Measurements from ENCODE around the gene ADAMTS19.
"Not testable (repeated sequence)": the region's sequence is repeated elsewhere in the genome, so short reads cannot be mapped to it uniquely, and the experiment has no call there.

ADAMTS19 gene

DNA sequence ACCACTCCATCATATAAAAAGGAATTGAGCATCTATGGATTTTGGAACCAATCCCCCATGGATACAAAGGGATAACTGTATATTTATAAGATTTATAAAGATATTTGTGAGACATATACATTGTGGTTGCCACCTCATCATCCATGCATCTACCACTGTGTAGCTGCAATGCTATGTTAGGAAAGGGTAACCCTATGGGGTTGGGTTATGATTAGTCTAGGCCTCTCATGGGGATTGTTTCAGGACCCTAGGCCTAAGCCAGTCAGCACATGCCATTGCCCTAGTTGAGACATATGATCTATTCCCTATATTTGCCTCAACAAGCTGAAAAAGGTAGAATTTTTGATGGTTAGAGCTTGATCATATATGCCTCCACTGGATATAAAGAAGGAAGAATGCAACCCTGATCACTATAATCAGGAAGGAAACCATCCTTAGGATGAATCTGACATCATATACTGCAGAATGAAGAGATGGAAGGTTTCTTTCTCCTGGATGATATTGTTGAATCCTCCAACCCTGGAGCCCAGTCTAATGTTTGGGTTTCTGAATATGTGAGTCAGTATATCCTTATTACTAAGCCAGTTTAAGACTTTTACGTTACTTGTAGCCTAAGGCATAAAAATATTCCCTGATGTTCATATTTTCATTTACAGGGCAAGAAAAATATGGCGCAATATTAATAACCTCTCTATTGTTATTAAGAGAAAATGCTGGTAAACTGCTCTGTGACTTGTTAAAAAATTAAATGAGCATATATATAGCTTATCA lies 94.2 kb downstream of the ADAMTS19 start:
- DNase-seq (ENCODE audit: low spot score in 2 of 2) = no peak
- no peak for ATAC-seq (replicated peaks; ENCODE audit: extremely low read depth, poor library complexity, severe bottlenecking)
- H3K36me3 Mint-ChIP-seq (ENCODE audit: insufficient read depth) = no peaks in the 10 kb centered on the region
- H3K4me3 Mint-ChIP-seq = no peak overlapping the region
- H3K4me1 Mint-ChIP-seq = no peaks in the 10 kb centered on the region
- H3K27me3 Mint-ChIP-seq = no peaks in the 10 kb centered on the region
- no peak overlapping the region for H3K27ac Mint-ChIP-seq (ENCODE audit: low read depth)
- no peaks in the 10 kb centered on the region for H3K9me3 Mint-ChIP-seq

DNA sequence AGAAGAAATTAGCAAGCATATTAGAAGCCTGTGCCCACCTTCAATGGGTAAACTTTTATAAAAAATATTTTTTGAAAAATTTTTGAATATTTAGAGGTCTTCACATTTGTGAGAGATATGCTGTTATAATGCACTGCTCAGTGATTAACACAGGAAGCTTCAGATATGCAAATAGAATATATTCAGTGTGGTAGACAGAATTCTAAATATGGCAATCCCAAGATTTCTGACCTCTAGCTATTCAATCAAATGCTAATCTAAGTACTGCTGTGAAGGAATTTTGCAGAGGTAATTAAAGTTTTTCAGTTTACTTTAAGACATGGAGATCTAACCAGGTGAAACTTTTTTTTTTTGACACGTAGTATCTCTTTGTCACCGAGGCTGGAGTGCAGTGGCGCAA lies 103.5 kb downstream of the ADAMTS19 start:
- no peak overlapping the region for H3K27ac Mint-ChIP-seq (ENCODE audit: low read depth)
- H3K36me3 Mint-ChIP-seq (ENCODE audit: insufficient read depth) = no peaks in the 10 kb centered on the region
- H3K27me3 Mint-ChIP-seq = no peaks in the 10 kb centered on the region
- no peaks in the 10 kb centered on the region for H3K4me1 Mint-ChIP-seq
- no peak overlapping the region for H3K4me3 Mint-ChIP-seq
- ATAC-seq (replicated peaks; ENCODE audit: extremely low read depth, poor library complexity, severe bottlenecking) (no peak), DNase-seq (ENCODE audit: low spot score in 2 of 2) (no peak)
- H3K9me3 Mint-ChIP-seq = peaks cover 6% of the 10 kb centered on the region

DNA sequence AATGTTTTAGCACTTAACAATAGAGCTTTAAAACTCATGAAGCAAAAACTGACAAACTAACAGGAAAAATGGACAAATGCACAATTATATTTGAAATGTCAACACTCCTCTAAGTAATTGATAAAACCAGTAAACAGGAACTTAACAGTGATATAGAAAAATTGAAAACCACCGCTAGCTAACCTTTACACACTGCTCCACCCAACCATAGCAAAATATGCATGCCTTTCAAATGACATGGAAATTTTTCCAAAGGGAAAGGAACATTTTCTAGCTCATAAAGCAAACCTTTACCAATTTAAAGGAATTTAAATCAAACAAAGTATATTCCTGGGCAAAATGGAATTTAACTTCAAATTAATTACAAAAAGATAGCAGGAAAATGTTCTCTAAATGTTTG lies 109.2 kb downstream of the ADAMTS19 start:
- Mint-ChIP-seq H3K4me3 (no peak overlapping the region), H3K27ac (ENCODE audit: low read depth) (no peak overlapping the region), H3K4me1 (no peaks in the 10 kb centered on the region), H3K36me3 (ENCODE audit: insufficient read depth) (no peaks in the 10 kb centered on the region), H3K27me3 (no peaks in the 10 kb centered on the region), H3K9me3 (peaks cover 9% of the 10 kb centered on the region)
- DNase-seq (ENCODE audit: low spot score in 2 of 2) = no peak
- no peak for ATAC-seq (replicated peaks; ENCODE audit: extremely low read depth, poor library complexity, severe bottlenecking)

DNA sequence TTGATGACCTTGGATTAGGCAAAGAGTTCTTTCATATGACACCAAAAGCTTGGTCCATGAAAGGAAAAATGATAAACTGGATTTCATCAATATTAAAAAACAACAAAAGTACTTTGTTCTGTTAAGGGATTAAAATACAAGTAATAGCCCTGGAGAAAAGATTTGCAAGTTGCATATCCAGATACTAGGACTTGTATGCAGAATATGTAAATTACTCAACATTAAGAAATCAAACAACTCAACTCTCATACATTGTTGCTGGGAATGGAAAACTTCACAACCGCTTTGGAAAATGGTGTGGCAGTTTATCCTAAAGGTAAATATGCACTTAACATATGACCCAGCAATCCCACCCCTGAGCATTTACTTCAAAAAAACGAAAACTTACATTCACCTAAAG lies 112.0 kb downstream of the ADAMTS19 start:
- ATAC-seq (replicated peaks; ENCODE audit: extremely low read depth, poor library complexity, severe bottlenecking) = no peak
- Mint-ChIP-seq H3K4me1 (no peaks in the 10 kb centered on the region), H3K27ac (ENCODE audit: low read depth) (no peak overlapping the region), H3K9me3 (peaks cover 11% of the 10 kb centered on the region), H3K4me3 (no peak overlapping the region), H3K27me3 (no peaks in the 10 kb centered on the region), H3K36me3 (ENCODE audit: insufficient read depth) (no peaks in the 10 kb centered on the region)
- DNase-seq (ENCODE audit: low spot score in 2 of 2) = no peak

DNA sequence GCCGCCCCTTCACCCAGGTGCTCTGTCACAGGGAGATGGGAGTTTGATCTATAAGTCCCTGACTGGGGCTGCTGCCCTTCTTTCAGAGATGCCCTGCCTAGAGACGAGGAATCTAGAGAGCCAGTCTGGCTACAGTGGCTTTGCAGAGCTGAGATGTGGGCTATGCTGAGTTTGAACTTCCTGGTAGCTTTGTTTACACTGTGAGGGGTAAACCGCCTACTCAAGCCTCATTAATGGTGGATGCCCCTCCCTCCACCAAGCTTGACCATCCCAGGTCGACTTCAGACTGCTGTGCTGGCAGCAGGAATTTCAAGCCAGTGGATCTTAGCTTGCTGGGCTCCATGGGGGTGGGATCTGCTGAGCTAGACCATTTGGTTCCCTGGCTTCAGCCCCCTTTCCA lies 124.4 kb downstream of the ADAMTS19 start:
- peaks cover 21% of the 10 kb centered on the region for H3K9me3 Mint-ChIP-seq
- not testable (repeated sequence) for H3K4me3 Mint-ChIP-seq; H3K27ac Mint-ChIP-seq (ENCODE audit: low read depth); H3K4me1 Mint-ChIP-seq; H3K36me3 Mint-ChIP-seq (ENCODE audit: insufficient read depth); ATAC-seq (replicated peaks; ENCODE audit: extremely low read depth, poor library complexity, severe bottlenecking); H3K27me3 Mint-ChIP-seq; DNase-seq (ENCODE audit: low spot score in 2 of 2)

DNA sequence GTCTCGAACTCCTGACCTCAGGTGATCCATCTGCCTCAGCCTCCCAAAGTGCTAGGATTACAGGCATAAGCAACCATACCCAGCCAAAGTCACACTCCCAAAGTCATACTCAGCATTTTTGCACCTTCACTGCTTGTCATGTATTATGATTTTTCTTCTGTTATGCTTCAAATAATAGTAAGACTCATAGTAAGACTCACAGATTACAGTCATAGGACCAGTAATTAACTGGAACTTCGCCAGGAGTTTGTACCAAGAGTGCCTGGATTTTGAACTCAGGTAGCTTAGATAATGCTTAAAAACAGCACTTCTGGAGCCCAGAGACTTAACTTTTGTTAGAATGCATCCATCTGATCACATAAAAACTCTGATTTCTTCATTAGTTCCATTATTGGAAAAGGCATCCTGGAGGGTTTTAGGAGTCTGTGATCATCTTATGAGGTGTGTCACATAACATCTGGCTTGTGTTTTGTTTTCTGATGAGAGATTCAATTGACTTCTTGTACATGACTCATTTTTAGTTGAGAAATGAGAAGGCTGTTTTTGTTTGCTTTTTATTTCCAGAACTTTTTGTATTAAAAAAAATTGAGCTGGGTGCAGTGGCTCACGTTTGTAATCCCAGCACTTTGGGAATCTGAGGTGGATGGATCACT lies 131.5 kb downstream of the ADAMTS19 start:
- Mint-ChIP-seq H3K9me3 (no peaks in the 10 kb centered on the region), H3K4me1 (no peaks in the 10 kb centered on the region), H3K36me3 (ENCODE audit: insufficient read depth) (no peaks in the 10 kb centered on the region), H3K27ac (ENCODE audit: low read depth) (no peak overlapping the region), H3K27me3 (no peaks in the 10 kb centered on the region), H3K4me3 (no peak overlapping the region)
- no peak for ATAC-seq (replicated peaks; ENCODE audit: extremely low read depth, poor library complexity, severe bottlenecking)
- no peak for DNase-seq (ENCODE audit: low spot score in 2 of 2)

DNA sequence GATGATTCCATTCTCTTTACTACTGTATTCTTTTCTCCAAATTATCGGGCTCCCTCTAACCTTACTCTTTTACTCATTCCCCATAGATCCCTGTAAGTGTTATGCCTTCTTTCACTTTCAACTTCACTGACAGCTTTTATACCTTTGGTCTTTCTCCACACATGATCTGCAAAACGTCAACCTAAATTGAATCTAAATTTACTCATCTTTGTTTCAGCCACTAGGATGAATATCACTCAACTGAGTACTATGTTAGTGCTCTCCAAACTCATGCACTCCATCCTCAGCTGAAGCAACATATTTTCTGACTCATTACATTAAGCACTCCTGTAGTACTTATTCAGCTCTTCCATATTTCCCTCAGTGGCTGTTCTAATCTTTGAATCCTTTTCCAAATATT lies 133.4 kb downstream of the ADAMTS19 start:
- Mint-ChIP-seq H3K36me3 (ENCODE audit: insufficient read depth) (no peaks in the 10 kb centered on the region), H3K27me3 (no peaks in the 10 kb centered on the region), H3K27ac (ENCODE audit: low read depth) (no peak overlapping the region), H3K4me3 (no peak overlapping the region), H3K4me1 (no peaks in the 10 kb centered on the region), H3K9me3 (no peaks in the 10 kb centered on the region)
- no peak for DNase-seq (ENCODE audit: low spot score in 2 of 2)
- ATAC-seq (replicated peaks; ENCODE audit: extremely low read depth, poor library complexity, severe bottlenecking) = no peak

DNA sequence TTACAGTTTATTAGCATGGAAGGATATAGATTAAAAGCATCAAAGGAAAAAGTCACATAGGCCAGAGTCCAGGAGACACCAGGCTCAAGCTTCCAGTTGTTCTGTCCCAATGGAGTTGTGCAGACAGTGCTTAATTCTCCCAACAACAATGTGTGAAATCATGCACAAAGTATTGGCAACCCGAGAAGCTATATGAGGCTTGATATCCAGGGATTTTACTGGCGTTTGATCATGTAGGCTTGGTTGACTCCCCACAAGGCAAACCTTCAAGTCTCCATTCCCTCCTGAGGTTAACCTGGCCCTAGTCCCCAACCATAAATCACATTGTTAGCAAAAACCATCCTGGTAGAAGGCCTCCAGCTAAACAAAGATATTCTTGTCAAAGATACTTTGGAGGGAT lies 141.5 kb downstream of the ADAMTS19 start:
- Mint-ChIP-seq H3K27me3 (no peaks in the 10 kb centered on the region), H3K4me3 (no peak overlapping the region), H3K27ac (ENCODE audit: low read depth) (no peak overlapping the region), H3K36me3 (ENCODE audit: insufficient read depth) (peaks cover 1% of the 10 kb centered on the region), H3K4me1 (no peaks in the 10 kb centered on the region), H3K9me3 (peaks cover 6% of the 10 kb centered on the region)
- ATAC-seq (replicated peaks; ENCODE audit: extremely low read depth, poor library complexity, severe bottlenecking) (no peak), DNase-seq (ENCODE audit: low spot score in 2 of 2) (no peak)

DNA sequence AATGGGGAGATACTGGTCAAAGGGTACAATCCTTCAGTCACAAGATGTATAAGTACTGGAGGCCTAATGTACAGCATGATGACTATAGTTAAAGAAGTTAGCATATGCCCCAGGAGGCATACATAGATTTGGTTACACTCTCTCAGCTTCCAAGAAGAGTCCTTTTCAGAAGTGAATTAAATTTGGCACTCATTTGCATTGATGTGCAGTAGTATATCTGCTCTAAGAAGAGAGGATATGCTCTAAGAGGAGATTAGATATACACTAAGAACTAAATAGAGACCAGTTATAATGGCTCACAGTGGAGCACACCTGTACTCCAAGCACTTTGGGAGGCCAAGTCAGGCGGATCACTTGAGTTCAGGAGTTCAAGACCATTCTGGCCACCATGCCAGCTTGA lies 148.3 kb downstream of the ADAMTS19 start:
- no peak for DNase-seq (ENCODE audit: low spot score in 2 of 2)
- no peak for ATAC-seq (replicated peaks; ENCODE audit: extremely low read depth, poor library complexity, severe bottlenecking)
- H3K9me3 Mint-ChIP-seq = peaks cover 11% of the 10 kb centered on the region
- no peaks in the 10 kb centered on the region for H3K36me3 Mint-ChIP-seq (ENCODE audit: insufficient read depth)
- H3K27ac Mint-ChIP-seq (ENCODE audit: low read depth) = no peak overlapping the region
- no peaks in the 10 kb centered on the region for H3K4me1 Mint-ChIP-seq
- H3K4me3 Mint-ChIP-seq = no peak overlapping the region
- no peaks in the 10 kb centered on the region for H3K27me3 Mint-ChIP-seq

DNA sequence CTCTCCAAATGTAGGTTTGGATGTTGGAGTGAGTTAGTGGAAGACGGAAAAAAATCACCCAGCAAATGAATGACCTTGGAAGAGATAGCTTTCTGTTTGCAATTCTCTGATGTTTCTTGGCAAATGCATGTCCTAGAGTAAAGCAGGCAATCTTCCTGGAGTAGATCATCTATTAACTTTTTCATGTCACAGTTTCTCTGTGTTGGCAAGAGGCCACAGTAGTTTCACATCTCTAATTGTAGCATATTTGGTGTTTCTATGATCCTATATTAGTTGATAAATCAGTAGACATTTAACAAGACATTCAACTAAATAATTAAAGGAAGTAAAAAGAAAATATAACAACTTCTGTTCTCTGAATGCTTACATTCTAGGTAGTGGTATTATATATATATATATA lies 149.6 kb downstream of the ADAMTS19 start:
- no peak for DNase-seq (ENCODE audit: low spot score in 2 of 2)
- no peaks in the 10 kb centered on the region for H3K27me3 Mint-ChIP-seq
- no peaks in the 10 kb centered on the region for H3K4me1 Mint-ChIP-seq

DNA sequence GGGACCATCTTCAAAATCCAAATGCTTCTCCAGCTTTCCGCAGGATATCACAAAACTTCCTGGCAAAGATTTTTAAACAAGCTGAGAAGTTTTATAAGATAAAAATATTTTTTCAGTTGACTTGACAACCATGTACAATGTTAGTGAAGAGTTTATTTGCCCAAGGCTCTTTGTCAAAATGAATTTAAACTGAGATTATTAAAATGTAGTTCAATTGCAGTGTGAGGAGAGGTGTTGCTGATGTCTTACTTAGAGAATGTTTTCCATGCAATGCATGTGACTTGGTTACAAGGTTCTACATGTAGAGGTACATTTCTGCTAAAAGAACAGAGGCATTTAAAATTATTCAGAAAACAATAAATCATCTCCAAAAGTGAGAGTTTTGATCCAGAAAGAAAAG lies 156.4 kb downstream of the ADAMTS19 start:
- H3K27me3 Mint-ChIP-seq = no peaks in the 10 kb centered on the region
- H3K4me1 Mint-ChIP-seq = no peaks in the 10 kb centered on the region
- no peak overlapping the region for H3K4me3 Mint-ChIP-seq
- H3K36me3 Mint-ChIP-seq (ENCODE audit: insufficient read depth) = no peaks in the 10 kb centered on the region
- H3K9me3 Mint-ChIP-seq = no peaks in the 10 kb centered on the region
- ATAC-seq (replicated peaks; ENCODE audit: extremely low read depth, poor library complexity, severe bottlenecking) (no peak), DNase-seq (ENCODE audit: low spot score in 2 of 2) (no peak)
- H3K27ac Mint-ChIP-seq (ENCODE audit: low read depth) = no peak overlapping the region

More for the DNA sequence above, 149.6 kb downstream of the ADAMTS19 start:
- no peak overlapping the region for H3K4me3 Mint-ChIP-seq
- H3K36me3 Mint-ChIP-seq (ENCODE audit: insufficient read depth) = no peaks in the 10 kb centered on the region
- ATAC-seq (replicated peaks; ENCODE audit: extremely low read depth, poor library complexity, severe bottlenecking) = no peak
- no peak overlapping the region for H3K27ac Mint-ChIP-seq (ENCODE audit: low read depth)
- H3K9me3 Mint-ChIP-seq = peaks cover 11% of the 10 kb centered on the region

DNA sequence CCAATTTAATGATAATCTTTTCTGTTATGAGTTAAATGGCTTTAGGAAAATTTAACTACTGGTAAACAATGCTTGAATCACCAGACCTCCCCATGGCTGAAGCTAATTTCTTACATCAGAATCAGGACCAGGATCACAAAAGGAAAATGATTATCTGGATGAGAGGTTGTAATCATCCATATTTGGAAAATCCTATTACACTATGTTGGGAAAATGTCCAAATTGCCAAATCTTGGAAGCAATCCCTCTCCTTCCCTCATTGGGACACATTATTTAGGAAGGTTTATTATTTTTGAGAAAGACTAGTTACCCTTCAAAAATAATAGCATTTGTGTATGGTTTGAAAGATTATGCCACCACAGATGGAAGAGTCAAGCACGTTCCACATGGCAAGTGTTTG lies 157.1 kb downstream of the ADAMTS19 start:
- H3K27ac Mint-ChIP-seq (ENCODE audit: low read depth) = no peak overlapping the region
- H3K4me3 Mint-ChIP-seq = no peak overlapping the region
- ATAC-seq (replicated peaks; ENCODE audit: extremely low read depth, poor library complexity, severe bottlenecking) (no peak), DNase-seq (ENCODE audit: low spot score in 2 of 2) (no peak)
- no peaks in the 10 kb centered on the region for H3K9me3 Mint-ChIP-seq
- no peaks in the 10 kb centered on the region for H3K27me3 Mint-ChIP-seq
- no peaks in the 10 kb centered on the region for H3K36me3 Mint-ChIP-seq (ENCODE audit: insufficient read depth)
- no peaks in the 10 kb centered on the region for H3K4me1 Mint-ChIP-seq

DNA sequence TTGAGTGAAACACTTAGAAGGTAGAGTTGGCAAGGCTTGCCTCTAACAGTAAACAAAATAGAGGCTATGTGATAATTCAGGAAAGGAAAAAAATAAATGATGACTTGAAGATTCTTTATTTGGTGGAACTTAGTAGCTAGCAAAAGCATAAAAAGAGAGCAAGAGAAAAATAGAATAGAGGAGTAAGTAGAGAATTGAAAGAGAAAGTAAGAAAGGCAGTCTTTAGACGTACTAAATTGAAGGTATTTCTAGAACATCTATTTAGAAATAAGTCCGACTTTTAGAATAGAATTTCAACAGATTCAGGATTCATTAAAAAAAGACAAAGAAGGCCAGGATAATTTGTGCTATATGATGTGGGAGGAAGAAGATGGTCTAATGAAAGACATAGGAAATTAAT lies 159.7 kb downstream of the ADAMTS19 start:
- Mint-ChIP-seq H3K27me3 (no peaks in the 10 kb centered on the region), H3K4me3 (no peak overlapping the region), H3K27ac (ENCODE audit: low read depth) (no peak overlapping the region), H3K36me3 (ENCODE audit: insufficient read depth) (peaks cover 1% of the 10 kb centered on the region), H3K9me3 (no peaks in the 10 kb centered on the region), H3K4me1 (no peaks in the 10 kb centered on the region)
- DNase-seq (ENCODE audit: low spot score in 2 of 2) (no peak), ATAC-seq (replicated peaks; ENCODE audit: extremely low read depth, poor library complexity, severe bottlenecking) (no peak)
